ENCODE results near the gene SPATA13.
A peak's percentile ranks its signal among the peaks of the same experiment; 100 is the strongest.
"Not testable (repeated sequence)": the region's sequence is repeated elsewhere in the genome, so short reads cannot be mapped to it uniquely, and the experiment has no call there.

SPATA13 gene

GRCh38 chr13:24185591-24186232 is 25.2 kb downstream of the SPATA13 start:
- Mint-ChIP-seq H3K4me1 (ENCODE audit: low read depth) (peaks cover 48% of the 10 kb centered on the region), H3K36me3 (ENCODE audit: low read depth) (peaks cover 11% of the 10 kb centered on the region), H3K27ac (no peak overlapping the region), H3K4me3 (no peak overlapping the region), H3K9me3 (peaks cover 6% of the 10 kb centered on the region), H3K27me3 (no peaks in the 10 kb centered on the region)
- no peak for DNase-seq

DNA sequence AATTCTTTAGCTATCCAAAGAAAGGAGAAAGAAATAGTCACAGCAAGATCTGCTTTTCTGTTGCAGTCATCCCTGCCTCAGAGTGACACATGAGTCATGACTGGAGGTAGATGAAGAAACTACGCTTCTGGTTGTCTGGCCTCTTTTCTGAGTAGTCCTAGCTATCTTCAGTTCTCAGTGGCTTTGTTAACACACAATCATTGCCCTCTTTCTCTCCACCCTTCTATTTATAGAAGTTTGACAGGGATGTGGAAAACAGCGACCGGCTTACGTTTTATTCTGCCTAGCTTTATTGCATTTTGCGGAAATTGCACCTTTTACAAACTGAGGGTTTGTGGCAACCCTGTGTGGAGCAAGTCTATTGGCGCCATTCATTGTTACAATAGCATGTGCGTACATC is 26.7 kb downstream of the SPATA13 start:
- H3K36me3 Mint-ChIP-seq (ENCODE audit: low read depth), result peaks cover 4% of the 10 kb centered on the region
- H3K27me3 Mint-ChIP-seq, result no peaks in the 10 kb centered on the region
- peaks cover 44% of the 10 kb centered on the region for H3K4me1 Mint-ChIP-seq (ENCODE audit: low read depth)
- DNase-seq, result no peak
- peak overlapping the region; percentile 42 for H3K27ac Mint-ChIP-seq
- H3K4me3 Mint-ChIP-seq, result no peak overlapping the region
- peaks cover 3% of the 10 kb centered on the region for H3K9me3 Mint-ChIP-seq

DNA sequence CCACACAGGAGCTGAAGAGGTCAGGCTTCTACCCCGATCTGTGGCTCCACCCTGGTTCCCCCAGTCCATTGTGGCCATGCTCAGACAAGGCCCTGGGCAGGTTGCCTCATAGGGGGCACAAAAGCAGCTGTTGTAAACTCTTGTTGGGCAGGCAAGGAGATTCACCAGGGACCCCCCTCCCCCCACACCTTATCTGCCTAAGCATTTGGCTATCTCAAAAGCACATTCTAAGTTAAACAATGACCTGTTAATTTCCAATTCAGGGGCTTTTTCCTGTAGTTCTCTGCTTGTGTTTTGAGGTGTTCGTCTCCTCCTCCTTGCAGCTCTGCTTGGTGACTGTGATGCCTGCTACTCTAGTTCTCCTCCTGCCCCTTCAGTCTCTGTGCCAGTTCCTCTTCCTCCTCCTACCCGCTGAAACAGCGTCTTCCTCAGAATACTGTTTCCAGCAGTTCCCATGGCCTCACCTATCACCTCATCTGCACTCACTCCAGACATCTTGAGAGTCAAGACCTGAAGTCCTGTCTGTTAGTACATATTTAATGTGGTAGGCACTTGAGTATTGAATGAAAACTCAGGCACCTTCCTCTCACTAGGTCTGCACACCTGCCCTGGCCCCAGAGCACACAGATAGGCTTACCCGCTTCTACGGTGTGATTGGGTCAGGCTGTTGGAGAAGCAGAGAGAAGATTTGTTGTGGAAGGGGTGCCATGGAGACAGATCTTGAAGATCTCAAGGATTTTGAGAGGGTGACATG is 31.7 kb downstream of the SPATA13 start:
- H3K27ac Mint-ChIP-seq, result no peak overlapping the region
- H3K4me1 Mint-ChIP-seq (ENCODE audit: low read depth), result peaks cover 20% of the 10 kb centered on the region
- no peak overlapping the region for H3K4me3 Mint-ChIP-seq
- no peaks in the 10 kb centered on the region for H3K36me3 Mint-ChIP-seq (ENCODE audit: low read depth)
- H3K9me3 Mint-ChIP-seq, result no peaks in the 10 kb centered on the region
- DNase-seq, result no peak
- H3K27me3 Mint-ChIP-seq, result no peaks in the 10 kb centered on the region

DNA sequence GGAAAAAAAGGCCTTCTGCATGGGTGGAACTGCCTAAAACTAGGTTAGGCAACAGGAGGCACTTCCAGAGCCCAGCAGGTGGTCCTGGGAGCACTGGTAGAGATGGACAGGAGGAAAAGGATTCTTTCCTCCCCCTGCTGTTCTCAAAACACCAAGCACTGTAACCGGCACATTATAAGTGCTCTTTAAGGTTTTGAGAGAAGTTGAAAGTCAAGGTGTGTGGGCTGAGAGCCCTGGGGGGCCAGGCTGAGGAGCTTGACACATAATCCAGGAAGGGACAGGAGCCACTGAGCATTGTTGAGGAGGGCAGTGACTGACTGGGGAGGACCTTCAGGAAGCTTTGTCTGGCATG is 32.3 kb downstream of the SPATA13 start:
- peaks cover 15% of the 10 kb centered on the region for H3K4me1 Mint-ChIP-seq (ENCODE audit: low read depth)
- H3K27ac Mint-ChIP-seq, result no peak overlapping the region
- H3K27me3 Mint-ChIP-seq, result no peaks in the 10 kb centered on the region
- H3K36me3 Mint-ChIP-seq (ENCODE audit: low read depth), result no peaks in the 10 kb centered on the region
- H3K4me3 Mint-ChIP-seq, result no peak overlapping the region
- no peak for DNase-seq
- H3K9me3 Mint-ChIP-seq, result no peaks in the 10 kb centered on the region

- Mint-ChIP-seq H3K9me3 (no peaks in the 10 kb centered on the region), H3K27ac (no peak overlapping the region), H3K27me3 (no peaks in the 10 kb centered on the region), H3K4me1 (ENCODE audit: low read depth) (peaks cover 5% of the 10 kb centered on the region), H3K36me3 (ENCODE audit: low read depth) (no peaks in the 10 kb centered on the region), H3K4me3 (no peak overlapping the region)
- DNase-seq, result no peak
Measured at GRCh38 chr13:24194447-24194846, 33.9 kb downstream of the SPATA13 start.

DNA sequence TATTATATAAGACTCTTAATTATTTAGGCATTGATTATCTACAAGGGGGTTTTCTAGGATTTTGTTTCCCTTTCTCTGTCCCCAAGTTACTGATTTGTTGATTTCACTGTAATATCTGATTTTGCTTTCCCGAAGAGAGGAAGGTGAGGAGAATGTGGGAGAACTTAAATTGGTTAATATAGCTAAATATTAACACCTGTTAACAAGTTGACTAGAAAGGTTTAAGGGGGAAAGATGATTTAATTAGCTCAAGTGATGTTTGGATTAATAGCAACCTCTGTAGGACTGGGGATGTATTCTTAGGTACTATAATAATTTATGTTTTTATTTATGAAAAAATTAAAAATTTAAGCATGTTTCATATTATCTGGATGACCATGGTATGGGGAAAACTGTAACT is 35.1 kb downstream of the SPATA13 start:
- Mint-ChIP-seq H3K9me3 (no peaks in the 10 kb centered on the region), H3K27ac (no peak overlapping the region), H3K27me3 (no peaks in the 10 kb centered on the region), H3K4me3 (no peak overlapping the region), H3K36me3 (ENCODE audit: low read depth) (no peaks in the 10 kb centered on the region), H3K4me1 (ENCODE audit: low read depth) (peaks cover 5% of the 10 kb centered on the region)
- DNase-seq, result no peak

GRCh38 chr13:24196593-24197197 is 36.2 kb downstream of the SPATA13 start:
- Mint-ChIP-seq H3K27me3 (no peaks in the 10 kb centered on the region), H3K9me3 (no peaks in the 10 kb centered on the region), H3K36me3 (ENCODE audit: low read depth) (no peaks in the 10 kb centered on the region), H3K4me1 (ENCODE audit: low read depth) (peaks cover 5% of the 10 kb centered on the region), H3K4me3 (no peak overlapping the region), H3K27ac (no peak overlapping the region)
- no peak for DNase-seq

DNA sequence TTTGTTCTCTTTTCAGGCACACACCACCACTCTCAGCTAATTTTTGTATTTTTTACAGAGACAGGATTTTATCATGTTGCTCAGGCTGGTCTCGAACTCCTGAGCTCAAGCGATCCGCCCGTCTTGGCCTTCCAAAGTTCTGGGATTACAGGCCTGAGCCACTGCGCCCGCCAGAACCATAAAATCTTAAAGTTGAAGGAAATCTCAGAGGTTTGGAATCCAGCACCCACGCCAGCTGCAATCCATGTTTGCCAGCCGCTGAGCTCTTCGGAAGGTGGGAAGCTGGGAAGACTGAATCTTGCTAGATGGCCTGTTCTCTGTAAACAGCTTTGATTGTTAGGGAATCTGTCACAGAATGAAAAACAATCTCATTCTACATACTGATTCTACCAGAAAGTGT is 38.5 kb downstream of the SPATA13 start:
- Mint-ChIP-seq H3K27ac (no peak overlapping the region), H3K4me3 (no peak overlapping the region), H3K4me1 (ENCODE audit: low read depth) (peaks cover 15% of the 10 kb centered on the region), H3K36me3 (ENCODE audit: low read depth) (no peaks in the 10 kb centered on the region), H3K9me3 (no peaks in the 10 kb centered on the region), H3K27me3 (no peaks in the 10 kb centered on the region)
- no peak for DNase-seq

GRCh38 chr13:24202215-24202614 is 41.7 kb downstream of the SPATA13 start:
- Mint-ChIP-seq H3K27me3 (no peaks in the 10 kb centered on the region), H3K9me3 (no peaks in the 10 kb centered on the region), H3K4me1 (ENCODE audit: low read depth) (peaks cover 24% of the 10 kb centered on the region), H3K27ac (no peak overlapping the region), H3K4me3 (no peak overlapping the region), H3K36me3 (ENCODE audit: low read depth) (no peaks in the 10 kb centered on the region)
- no peak for DNase-seq

GRCh38 chr13:24203273-24203672 is 42.8 kb downstream of the SPATA13 start:
- no peaks in the 10 kb centered on the region for H3K36me3 Mint-ChIP-seq (ENCODE audit: low read depth)
- no peak overlapping the region for H3K4me3 Mint-ChIP-seq
- peaks cover 25% of the 10 kb centered on the region for H3K4me1 Mint-ChIP-seq (ENCODE audit: low read depth)
- DNase-seq, result no peak
- H3K27ac Mint-ChIP-seq, result no peak overlapping the region
- no peaks in the 10 kb centered on the region for H3K27me3 Mint-ChIP-seq
- H3K9me3 Mint-ChIP-seq, result no peaks in the 10 kb centered on the region

DNA sequence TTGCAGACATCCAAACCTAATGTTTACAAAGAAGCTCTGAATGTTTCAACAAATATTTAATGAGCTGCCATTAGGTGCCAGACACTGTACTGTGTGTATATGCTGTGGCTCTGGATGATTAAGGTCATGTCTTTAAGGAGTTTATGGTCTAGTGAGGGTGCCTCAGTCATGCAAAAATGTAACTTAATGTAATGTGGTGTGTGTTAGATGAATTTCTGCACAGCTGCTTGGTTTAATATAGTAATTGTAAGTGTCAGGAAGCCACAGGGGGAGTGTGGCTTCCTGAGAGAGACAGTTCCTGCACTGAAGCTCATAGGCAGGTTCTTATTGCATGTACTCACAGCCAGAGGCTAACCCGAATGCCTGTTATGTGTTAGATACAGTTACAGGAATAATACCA is 43.3 kb downstream of the SPATA13 start:
- Mint-ChIP-seq H3K4me1 (ENCODE audit: low read depth) (peaks cover 29% of the 10 kb centered on the region), H3K9me3 (no peaks in the 10 kb centered on the region), H3K27ac (no peak overlapping the region), H3K27me3 (no peaks in the 10 kb centered on the region), H3K4me3 (no peak overlapping the region), H3K36me3 (ENCODE audit: low read depth) (no peaks in the 10 kb centered on the region)
- no peak for DNase-seq

GRCh38 chr13:24205076-24205475 is 44.6 kb downstream of the SPATA13 start:
- H3K4me3 Mint-ChIP-seq; H3K36me3 Mint-ChIP-seq (ENCODE audit: low read depth); H3K27ac Mint-ChIP-seq; DNase-seq; H3K9me3 Mint-ChIP-seq; H3K27me3 Mint-ChIP-seq: not testable (repeated sequence)
- peaks cover 29% of the 10 kb centered on the region for H3K4me1 Mint-ChIP-seq (ENCODE audit: low read depth)

DNA sequence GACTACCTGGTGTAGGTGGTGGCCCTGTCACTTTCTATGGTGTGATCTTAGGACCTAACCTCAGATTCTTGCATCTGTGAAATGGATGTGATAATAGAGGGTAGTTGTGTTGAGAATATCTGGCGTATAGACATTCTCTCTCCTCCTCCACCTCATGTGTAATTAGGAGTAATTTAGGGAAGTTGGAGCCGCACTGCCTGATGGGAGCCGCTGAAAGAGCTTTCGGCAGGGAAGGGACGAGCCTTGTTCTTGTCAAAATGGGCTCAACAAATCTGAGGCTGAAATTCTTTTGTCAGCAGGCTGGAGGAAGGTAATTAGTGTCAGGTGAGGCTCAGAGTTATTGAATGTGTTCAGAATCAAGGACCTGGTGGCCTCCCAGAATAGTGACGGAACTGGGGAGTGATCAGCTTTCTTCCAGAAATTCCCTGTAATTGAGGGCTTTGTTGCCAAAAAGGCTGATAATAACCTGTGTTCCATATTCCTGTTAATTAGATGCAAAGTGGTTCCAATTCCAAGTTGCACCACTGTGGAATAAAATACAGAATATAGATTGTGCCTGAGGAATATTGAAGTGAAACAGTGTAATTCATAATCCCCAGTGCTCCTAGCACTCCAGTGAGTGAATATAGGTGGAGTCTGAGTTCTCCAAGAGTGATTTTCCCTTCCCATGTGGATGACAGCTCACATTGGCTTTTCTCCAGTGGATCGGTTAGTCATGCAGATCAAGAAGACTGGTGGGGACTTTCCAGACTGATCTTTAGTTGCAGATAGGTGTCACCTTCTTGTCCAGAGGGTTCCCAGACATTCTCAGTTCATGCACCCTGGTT is 47.5 kb downstream of the SPATA13 start:
- Mint-ChIP-seq H3K36me3 (ENCODE audit: low read depth) (no peaks in the 10 kb centered on the region), H3K27me3 (no peaks in the 10 kb centered on the region), H3K9me3 (no peaks in the 10 kb centered on the region), H3K27ac (no peak overlapping the region), H3K4me1 (ENCODE audit: low read depth) (peaks cover 26% of the 10 kb centered on the region), H3K4me3 (no peak overlapping the region)
- DNase-seq, result no peak

DNA sequence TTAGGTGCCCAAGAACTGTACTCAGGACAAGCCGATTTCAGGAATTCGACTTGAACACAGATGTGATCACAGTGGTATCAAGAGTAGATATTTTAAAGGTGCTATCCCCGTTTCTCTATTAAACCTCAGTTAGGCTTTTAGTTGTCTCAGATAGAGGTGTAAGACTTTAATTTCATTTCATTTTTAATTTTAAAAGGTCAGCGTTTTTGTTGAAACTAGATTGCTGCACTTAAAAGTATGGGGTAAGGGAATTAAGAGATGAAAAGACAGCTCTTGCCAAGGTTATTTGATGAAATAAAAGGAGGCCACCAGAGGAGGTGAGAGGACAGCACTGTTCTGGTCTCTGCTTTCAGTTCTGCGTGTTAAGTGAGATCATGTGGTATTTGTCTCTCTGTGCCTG is 48.6 kb downstream of the SPATA13 start:
- Mint-ChIP-seq H3K27ac (no peak overlapping the region), H3K36me3 (ENCODE audit: low read depth) (no peaks in the 10 kb centered on the region), H3K27me3 (no peaks in the 10 kb centered on the region), H3K4me1 (ENCODE audit: low read depth) (peaks cover 16% of the 10 kb centered on the region), H3K4me3 (no peak overlapping the region), H3K9me3 (no peaks in the 10 kb centered on the region)
- DNase-seq, result no peak

DNA sequence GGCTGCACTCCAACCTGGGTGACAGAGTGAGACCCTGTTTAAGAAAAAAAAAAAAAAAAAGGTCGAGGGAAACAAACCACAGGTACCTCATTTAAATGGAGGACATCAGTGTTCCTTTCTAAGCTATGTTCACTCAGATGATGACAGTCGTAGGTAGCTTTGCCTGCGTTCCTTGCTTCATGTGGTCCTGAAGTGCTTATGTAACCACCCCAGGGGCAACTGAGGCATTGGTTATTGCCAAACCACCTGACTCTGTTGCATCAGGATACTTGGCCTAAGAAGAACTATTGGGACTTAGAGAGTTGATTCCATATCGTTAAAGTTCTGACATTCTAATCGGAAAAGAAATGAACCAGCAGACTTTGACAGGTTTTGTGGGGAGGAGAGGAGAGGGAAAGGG is 51.7 kb downstream of the SPATA13 start:
- H3K4me3 Mint-ChIP-seq, result no peak overlapping the region
- no peak for DNase-seq
- no peak overlapping the region for H3K27ac Mint-ChIP-seq
- H3K4me1 Mint-ChIP-seq (ENCODE audit: low read depth), result peaks cover 9% of the 10 kb centered on the region
- no peaks in the 10 kb centered on the region for H3K9me3 Mint-ChIP-seq
- H3K36me3 Mint-ChIP-seq (ENCODE audit: low read depth), result no peaks in the 10 kb centered on the region
- no peaks in the 10 kb centered on the region for H3K27me3 Mint-ChIP-seq

All from activated T-cell treated with anti-CD3 and anti-CD28 coated beads, Interleukin-2, amount 50 U/mL, for 24 hours (primary cell).